ENCODE results near the gene DIPK1B. TPM values are rescaled to one million over a fixed set of nuclear protein-coding genes. Genes with fewer than 3 reads are reported as not detected.
"Not testable (repeated sequence)": the region's sequence is repeated elsewhere in the genome, so short reads cannot be mapped to it uniquely, and the experiment has no call there.

Gene DIPK1B
- polyA plus RNA-seq, 1 of the 3 experiments (the other 2 are of a cell fraction), result 24.5 TPM

DNA sequence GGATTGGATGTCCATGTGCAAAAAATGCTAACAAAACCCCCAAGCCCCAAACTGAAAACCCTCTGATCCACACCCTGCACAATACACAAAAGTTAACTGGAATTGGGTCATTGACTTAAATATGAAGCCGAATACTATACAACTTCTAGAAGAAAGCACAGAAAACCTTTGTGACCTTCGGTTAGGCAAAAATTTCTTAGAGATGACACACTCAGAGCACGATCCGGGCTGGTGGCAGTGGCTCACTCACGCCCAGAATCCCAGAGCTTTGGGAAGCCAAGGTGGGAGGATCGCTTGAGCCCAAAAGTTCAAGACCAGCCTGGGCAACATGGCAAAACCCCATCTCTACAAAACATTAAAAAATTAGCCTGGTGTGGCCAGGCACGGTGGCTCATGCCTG is 1.8 kb upstream of the DIPK1B start:
- ChIA-PET CTCF (interaction anchor here (1.3 kb wide), 1 partner anchor 24 kb away, joined by 3 read pairs; no protein-coding TSS in a partner anchor), POLR2A (no interaction called here)
- no peak overlapping the region for H3K9ac ChIP-seq
- no peak overlapping the region for H3K4me2 ChIP-seq
- no peaks in the 10 kb centered on the region for H3K9me2 ChIP-seq
- 75% methylated on average over 6 of the region's 7 CpGs for whole genome bisulfite sequencing (ENCODE audit: low lambda C conversion rate)
- H3K27me3 ChIP-seq (ENCODE audit: insufficient read depth), result no peaks in the 10 kb centered on the region
- H3K36me3 ChIP-seq (replicated peaks in 1 of 2; ENCODE audit: control insufficient read depth in 1 of 2, insufficient read depth in 2 of 2, low read length in 1 of 2), result no peaks in the 10 kb centered on the region
- H3K27ac ChIP-seq (ENCODE audit: low read depth in 2 of 2, low read length in 1 of 2), result no peak overlapping the region
- no peaks in the 10 kb centered on the region for H3K79me2 ChIP-seq (ENCODE audit: insufficient read depth)
- no peaks in the 10 kb centered on the region for H4K20me1 ChIP-seq (ENCODE audit: insufficient read depth)
- H3K9me3 ChIP-seq, result no peaks in the 10 kb centered on the region
- H3K4me1 ChIP-seq (ENCODE audit: control insufficient read depth in 1 of 2, insufficient read depth in 2 of 2, low read depth in 1 of 2, low read length in 1 of 2), result peaks cover 4 to 18% of the 10 kb centered on the region in 2 experiments; a peak in 1 of 4 replicates
- no peak for DNase-seq
- no peak overlapping the region for H2AFZ ChIP-seq (ENCODE audit: low read depth)
- H3F3A ChIP-seq (replicated peaks; ENCODE audit: insufficient read depth), result peaks cover 17% of the 10 kb centered on the region
- TF ChIP-seq, protein P1, sequence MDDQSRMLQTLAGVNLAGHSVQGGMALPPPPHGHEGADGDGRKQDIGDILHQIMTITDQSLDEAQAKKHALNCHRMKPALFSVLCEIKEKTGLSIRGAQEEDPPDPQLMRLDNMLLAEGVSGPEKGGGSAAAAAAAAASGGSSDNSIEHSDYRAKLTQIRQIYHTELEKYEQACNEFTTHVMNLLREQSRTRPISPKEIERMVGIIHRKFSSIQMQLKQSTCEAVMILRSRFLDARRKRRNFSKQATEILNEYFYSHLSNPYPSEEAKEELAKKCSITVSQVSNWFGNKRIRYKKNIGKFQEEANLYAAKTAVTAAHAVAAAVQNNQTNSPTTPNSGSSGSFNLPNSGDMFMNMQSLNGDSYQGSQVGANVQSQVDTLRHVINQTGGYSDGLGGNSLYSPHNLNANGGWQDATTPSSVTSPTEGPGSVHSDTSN (IDR thresholded peaks at IDR 0.05), result no peak
- TF ChIP-seq MXI1 (IDR thresholded peaks at IDR 0.05; ENCODE audit: low read depth, low read length), result no peak
- TF ChIP-seq RXRA (IDR thresholded peaks at IDR 0.05; ENCODE audit: borderline replicate concordance, low read depth), result no peak
- no peak overlapping the region for H3K4me3 ChIP-seq (ENCODE audit: low read depth in 2 of 2, low read length in 1 of 2)

DNA sequence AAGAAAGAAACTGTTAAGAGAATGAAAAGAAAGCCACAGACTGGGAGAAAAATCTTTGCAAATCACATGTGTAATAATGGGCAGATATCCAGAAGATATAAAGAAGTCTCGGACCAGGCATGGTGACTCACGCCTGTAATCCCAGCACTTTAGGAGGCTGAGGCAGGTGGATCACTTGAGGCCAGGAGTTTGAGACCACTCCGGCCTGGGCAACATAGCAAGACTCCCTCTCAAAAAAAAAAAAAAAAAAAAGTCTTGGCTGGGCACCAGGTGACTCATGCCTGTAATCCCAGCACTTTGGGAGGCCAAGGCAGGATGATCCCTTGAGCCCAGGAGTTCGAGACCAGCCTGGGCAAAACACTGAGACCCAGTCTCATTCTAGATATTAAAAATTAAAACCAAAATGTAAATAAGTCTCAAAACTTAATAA is 1.1 kb upstream of the DIPK1B start:
- H3K79me2 ChIP-seq (ENCODE audit: insufficient read depth); H3K4me3 ChIP-seq (ENCODE audit: low read depth in 2 of 2, low read length in 1 of 2); H2AFZ ChIP-seq (ENCODE audit: low read depth); H4K20me1 ChIP-seq (ENCODE audit: insufficient read depth); H3K27me3 ChIP-seq (ENCODE audit: insufficient read depth); H3K4me2 ChIP-seq; H3K27ac ChIP-seq (ENCODE audit: low read depth in 2 of 2, low read length in 1 of 2); H3K36me3 ChIP-seq (replicated peaks in 1 of 2; ENCODE audit: control insufficient read depth in 1 of 2, insufficient read depth in 2 of 2, low read length in 1 of 2); DNase-seq; H3K9me3 ChIP-seq; H3K9me2 ChIP-seq; H3K9ac ChIP-seq: not testable (repeated sequence)
- TF ChIP-seq JUND (IDR thresholded peaks at IDR 0.05), result peak; percentile 66
- TF ChIP-seq FOSL2 (IDR thresholded peaks at IDR 0.05; ENCODE audit: borderline replicate concordance, low read depth), result peak; percentile 80
- peak; percentile 22; the same call in 1 of the 2 replicates for TF ChIP-seq TCF12 (IDR thresholded peaks at IDR 0.05)
- TF ChIP-seq NFIC (IDR thresholded peaks at IDR 0.05; ENCODE audit: borderline replicate concordance), result peak; percentile 70
- POLR2A ChIA-PET, result interaction anchor here (1.0 kb wide), 1 partner anchor 17 kb away, joined by 3 read pairs; no protein-coding TSS in a partner anchor
- Histone ChIP-seq H3F3A (replicated peaks; ENCODE audit: insufficient read depth) (peaks cover 17% of the 10 kb centered on the region), H3K4me1 (ENCODE audit: control insufficient read depth in 1 of 2, insufficient read depth in 2 of 2, low read depth in 1 of 2, low read length in 1 of 2) (peaks cover 4 to 18% of the 10 kb centered on the region in 2 experiments; a peak in 1 of 4 replicates)
- CTCF ChIA-PET, result interaction anchor here (0.9 to 8.4 kb wide), 4 partner anchors 17 to 226 kb away, joined by 3 to 99 read pairs (median 5); no protein-coding TSS in a partner anchor
- 43% methylated on average over 4 of the region's 4 CpGs for WGBS (ENCODE audit: low lambda C conversion rate)

DNA sequence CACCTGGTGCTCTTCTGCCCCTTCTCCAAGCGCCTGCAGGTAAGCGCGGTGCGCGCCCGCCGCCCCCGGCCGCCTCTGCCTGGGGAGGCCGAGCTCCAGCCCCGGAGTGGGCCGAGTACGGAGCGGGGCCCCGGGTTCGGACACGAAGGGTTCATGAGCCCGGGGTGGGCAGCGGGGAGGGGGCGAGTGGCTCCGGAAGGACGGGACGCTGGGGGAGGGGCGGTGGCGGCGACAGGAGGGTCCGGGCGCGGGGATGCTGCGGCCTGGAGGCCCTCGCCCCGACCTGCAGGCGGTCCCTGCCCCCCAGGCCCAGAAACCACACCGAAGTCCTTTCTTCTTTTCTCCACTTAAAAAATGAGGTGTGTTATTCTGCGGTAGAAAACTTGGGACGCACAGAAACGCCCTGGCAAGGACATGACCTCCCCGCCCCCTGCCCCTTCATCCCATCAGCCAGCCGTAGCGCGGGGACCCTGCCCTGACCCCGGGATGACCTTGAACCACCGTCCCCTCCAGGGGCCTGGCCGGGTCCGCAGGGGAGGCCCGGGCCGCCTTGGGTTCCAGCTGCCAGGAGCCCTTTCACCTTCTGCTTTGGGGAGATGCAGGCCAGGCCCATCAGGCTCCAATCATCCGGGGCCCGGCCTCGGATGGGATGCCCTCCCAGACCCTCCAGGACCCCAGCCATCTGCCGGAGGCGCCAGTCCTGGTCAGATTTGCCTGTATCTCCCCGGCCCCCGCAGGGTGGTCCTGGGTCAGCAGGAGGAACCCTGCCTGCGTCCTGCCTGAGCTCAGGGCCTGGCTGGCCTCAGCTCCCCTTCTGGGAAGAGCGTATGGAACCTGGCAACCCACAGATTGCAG is 545 bp downstream of the DIPK1B start:
- Histone ChIP-seq H3K79me2 (ENCODE audit: insufficient read depth) (no peaks in the 10 kb centered on the region), H3K9ac (peak overlapping the region; percentile 67), H3K4me3 (ENCODE audit: low read depth in 2 of 2, low read length in 1 of 2) (peak overlapping the region; percentile 61 to 69), H3K9me3 (no peaks in the 10 kb centered on the region), H3K27ac (ENCODE audit: low read depth in 2 of 2, low read length in 1 of 2) (peak overlapping the region in 1 of 2 experiments; percentile 71; a peak in 2 of 4 replicates), H3K27me3 (ENCODE audit: insufficient read depth) (no peaks in the 10 kb centered on the region), H3K9me2 (no peaks in the 10 kb centered on the region), H3K36me3 (replicated peaks in 1 of 2; ENCODE audit: control insufficient read depth in 1 of 2, insufficient read depth in 2 of 2, low read length in 1 of 2) (no peaks in the 10 kb centered on the region), H2AFZ (ENCODE audit: low read depth) (no peak overlapping the region), H3F3A (replicated peaks; ENCODE audit: insufficient read depth) (peaks cover 17% of the 10 kb centered on the region), H3K4me2 (peak overlapping the region; percentile 90), H3K4me1 (ENCODE audit: control insufficient read depth in 1 of 2, insufficient read depth in 2 of 2, low read depth in 1 of 2, low read length in 1 of 2) (peaks cover 4 to 18% of the 10 kb centered on the region in 2 experiments; a peak in 1 of 4 replicates), H4K20me1 (ENCODE audit: insufficient read depth) (no peaks in the 10 kb centered on the region)
- TF ChIP-seq JUND (IDR thresholded peaks at IDR 0.05), result no peak
- TF ChIP-seq, protein P2, sequence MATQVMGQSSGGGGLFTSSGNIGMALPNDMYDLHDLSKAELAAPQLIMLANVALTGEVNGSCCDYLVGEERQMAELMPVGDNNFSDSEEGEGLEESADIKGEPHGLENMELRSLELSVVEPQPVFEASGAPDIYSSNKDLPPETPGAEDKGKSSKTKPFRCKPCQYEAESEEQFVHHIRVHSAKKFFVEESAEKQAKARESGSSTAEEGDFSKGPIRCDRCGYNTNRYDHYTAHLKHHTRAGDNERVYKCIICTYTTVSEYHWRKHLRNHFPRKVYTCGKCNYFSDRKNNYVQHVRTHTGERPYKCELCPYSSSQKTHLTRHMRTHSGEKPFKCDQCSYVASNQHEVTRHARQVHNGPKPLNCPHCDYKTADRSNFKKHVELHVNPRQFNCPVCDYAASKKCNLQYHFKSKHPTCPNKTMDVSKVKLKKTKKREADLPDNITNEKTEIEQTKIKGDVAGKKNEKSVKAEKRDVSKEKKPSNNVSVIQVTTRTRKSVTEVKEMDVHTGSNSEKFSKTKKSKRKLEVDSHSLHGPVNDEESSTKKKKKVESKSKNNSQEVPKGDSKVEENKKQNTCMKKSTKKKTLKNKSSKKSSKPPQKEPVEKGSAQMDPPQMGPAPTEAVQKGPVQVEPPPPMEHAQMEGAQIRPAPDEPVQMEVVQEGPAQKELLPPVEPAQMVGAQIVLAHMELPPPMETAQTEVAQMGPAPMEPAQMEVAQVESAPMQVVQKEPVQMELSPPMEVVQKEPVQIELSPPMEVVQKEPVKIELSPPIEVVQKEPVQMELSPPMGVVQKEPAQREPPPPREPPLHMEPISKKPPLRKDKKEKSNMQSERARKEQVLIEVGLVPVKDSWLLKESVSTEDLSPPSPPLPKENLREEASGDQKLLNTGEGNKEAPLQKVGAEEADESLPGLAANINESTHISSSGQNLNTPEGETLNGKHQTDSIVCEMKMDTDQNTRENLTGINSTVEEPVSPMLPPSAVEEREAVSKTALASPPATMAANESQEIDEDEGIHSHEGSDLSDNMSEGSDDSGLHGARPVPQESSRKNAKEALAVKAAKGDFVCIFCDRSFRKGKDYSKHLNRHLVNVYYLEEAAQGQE (IDR thresholded peaks at IDR 0.05; ENCODE audit: low read depth, low read length), result no peak
- DNase-seq, result peak; percentile 77
- 4% methylated on average over 27 of the region's 56 CpGs for WGBS (ENCODE audit: low lambda C conversion rate)
- ChIA-PET CTCF (interaction anchor here (1.0 to 8.4 kb wide), 9 partner anchors 15 to 429 kb away, joined by 3 to 99 read pairs (median 4); partner anchors contain the start of gene LCN8), POLR2A (interaction anchor here (0.8 to 4.2 kb wide), 3 partner anchors 9 to 25 kb away, joined by 5 to 51 read pairs (median 12); partner anchors contain the start of gene AGPAT2)

Data from SK-N-SH (cell line).